Lower leg skin (tissue), 3 donors: Measurements from ENCODE around the gene TUT7.

ENCODE experiments used
- POLR2A ChIP-seq, 2 donors: fragments of 450-650 bp; IDR thresholded peaks; one replicate each; pipeline ENCODE4 v1.6.1; 2016 to 2017; ENCODE audit warnings: antibody characterized with exemption in 2 of 2, mild to moderate bottlenecking in 1 of 2, moderate library complexity in 1 of 2
- TF ChIP-seq, protein P1 (sequence below), 3 donors: fragments of 450-650 bp; IDR thresholded peaks; one replicate each; pipeline ENCODE4 v1.5.1; 2016; ENCODE audit warnings: antibody characterized with exemption in 3 of 3, mild to moderate bottlenecking in 3 of 3, moderate library complexity in 2 of 3

DNA sequence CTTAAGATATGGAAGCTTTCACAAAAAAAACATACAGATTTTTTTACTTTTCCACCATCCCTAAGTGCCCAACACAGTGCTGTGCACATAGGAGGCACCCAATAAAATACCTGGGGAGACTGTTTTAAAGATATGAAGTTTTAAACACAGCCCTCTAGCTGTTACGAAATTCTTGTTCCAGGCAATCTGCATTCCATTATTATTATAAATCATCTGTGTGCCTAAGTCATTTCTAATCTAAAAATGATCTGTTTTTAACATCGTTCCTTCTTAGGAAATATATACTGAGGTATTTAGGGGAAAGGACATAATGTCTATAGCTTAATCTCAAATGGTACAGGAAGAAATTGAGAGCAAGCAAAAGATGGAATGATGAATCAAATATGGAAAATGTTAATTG, 39.1 kb downstream of the TUT7 start:
- TF ChIP-seq, protein P1, sequence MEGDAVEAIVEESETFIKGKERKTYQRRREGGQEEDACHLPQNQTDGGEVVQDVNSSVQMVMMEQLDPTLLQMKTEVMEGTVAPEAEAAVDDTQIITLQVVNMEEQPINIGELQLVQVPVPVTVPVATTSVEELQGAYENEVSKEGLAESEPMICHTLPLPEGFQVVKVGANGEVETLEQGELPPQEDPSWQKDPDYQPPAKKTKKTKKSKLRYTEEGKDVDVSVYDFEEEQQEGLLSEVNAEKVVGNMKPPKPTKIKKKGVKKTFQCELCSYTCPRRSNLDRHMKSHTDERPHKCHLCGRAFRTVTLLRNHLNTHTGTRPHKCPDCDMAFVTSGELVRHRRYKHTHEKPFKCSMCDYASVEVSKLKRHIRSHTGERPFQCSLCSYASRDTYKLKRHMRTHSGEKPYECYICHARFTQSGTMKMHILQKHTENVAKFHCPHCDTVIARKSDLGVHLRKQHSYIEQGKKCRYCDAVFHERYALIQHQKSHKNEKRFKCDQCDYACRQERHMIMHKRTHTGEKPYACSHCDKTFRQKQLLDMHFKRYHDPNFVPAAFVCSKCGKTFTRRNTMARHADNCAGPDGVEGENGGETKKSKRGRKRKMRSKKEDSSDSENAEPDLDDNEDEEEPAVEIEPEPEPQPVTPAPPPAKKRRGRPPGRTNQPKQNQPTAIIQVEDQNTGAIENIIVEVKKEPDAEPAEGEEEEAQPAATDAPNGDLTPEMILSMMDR (IDR thresholded peaks at IDR 0.05), result no peak
- TF ChIP-seq POLR2A (IDR thresholded peaks at IDR 0.05), result no peak
